SK-N-SH treated with all-trans-retinoic acid at 6 μM for 48 hours (cell line): ENCODE measurements around the gene PTDSS2.

ENCODE experiments used
- ATAC-seq: fragments of 200-7000 bp; cut with Tn5 transposase; 3 replicates; pipeline ENCODE4 v1.9.1; 2020; ENCODE audit warnings: mild to moderate bottlenecking, moderate library complexity
- ARNTL ChIP-seq: fragments of 450-650 bp; formaldehyde crosslinking; IDR thresholded peaks from 2 replicates; pipeline ENCODE4 v1.5.0; 2020; ENCODE audit warnings: low read depth, mild to moderate bottlenecking, moderate library complexity, borderline replicate concordance
- BACH2 ChIP-seq: fragments of 250-450 bp; sonication (Bioruptor Pico); IDR thresholded peaks from 2 replicates; pipeline ENCODE4 v1.9.0; 2021; ENCODE audit warnings: mild to moderate bottlenecking, borderline replicate concordance
- CSDC2 ChIP-seq: fragments of 250-450 bp; sonication (Bioruptor Pico); IDR thresholded peaks from 2 replicates; pipeline ENCODE4 v1.5.0; 2020; ENCODE audit warnings: mild to moderate bottlenecking, moderate library complexity
- CSRNP3 ChIP-seq: fragments of 250-450 bp; sonication (Bioruptor Pico); IDR thresholded peaks from 2 replicates; pipeline ENCODE4 v1.5.1; 2021; ENCODE audit warnings: mild to moderate bottlenecking, moderate library complexity
- ESRRG ChIP-seq: fragments of 250-450 bp; sonication (Bioruptor Pico); IDR thresholded peaks from 2 replicates; pipeline ENCODE4 v1.6.1; 2021; ENCODE audit warnings: mild to moderate bottlenecking
- GLIS3 ChIP-seq: fragments of 250-450 bp; sonication (Bioruptor Pico); IDR thresholded peaks from 2 replicates; pipeline ENCODE4 v1.5.0; 2020; ENCODE audit warnings: mild to moderate bottlenecking, moderate library complexity
- ISL1 ChIP-seq: fragments of 250-450 bp; sonication (Bioruptor Pico); IDR thresholded peaks from 2 replicates; pipeline ENCODE4 v2.1.2; 2022; ENCODE audit warnings: mild to moderate bottlenecking, moderate library complexity
- OSR1 ChIP-seq: fragments of 250-450 bp; sonication (Bioruptor Pico); IDR thresholded peaks from 2 replicates; pipeline ENCODE4 v1.8.0; 2022; ENCODE audit warnings: moderate library complexity, mild to moderate bottlenecking, inconsistent platforms
- PATZ1 ChIP-seq: fragments of 250-450 bp; sonication (Bioruptor Pico); IDR thresholded peaks from 2 replicates; pipeline ENCODE4 v1.8.0; 2020; ENCODE audit warnings: mild to moderate bottlenecking, moderate library complexity, borderline replicate concordance
- PPARA ChIP-seq: fragments of 250-450 bp; sonication (Bioruptor Pico); IDR thresholded peaks from 2 replicates; pipeline ENCODE4 v1.5.0; 2020; ENCODE audit warnings: mild to moderate bottlenecking, borderline replicate concordance
- SNAI2 ChIP-seq: fragments of 250-450 bp; sonication (Bioruptor Pico); IDR thresholded peaks from 2 replicates; pipeline ENCODE4 v1.5.0; 2020; ENCODE audit warnings: mild to moderate bottlenecking, moderate library complexity
- TCF4 ChIP-seq: fragments of 250-450 bp; sonication (Bioruptor Pico); IDR thresholded peaks from 2 replicates; pipeline ENCODE4 v1.8.0; 2021; ENCODE audit warnings: mild to moderate bottlenecking, moderate library complexity, borderline replicate concordance
- TOX ChIP-seq: fragments of 250-450 bp; sonication (Bioruptor Pico); IDR thresholded peaks from 2 replicates; pipeline ENCODE4 v1.8.0; 2021; ENCODE audit warnings: mild to moderate bottlenecking, moderate library complexity, borderline replicate concordance
- TSHZ2 ChIP-seq: fragments of 250-450 bp; sonication (Bioruptor Pico); IDR thresholded peaks from 2 replicates; pipeline ENCODE4 v1.5.0; 2020; ENCODE audit warnings: mild to moderate bottlenecking, moderate library complexity
- ZFP30 ChIP-seq: fragments of 450-650 bp; formaldehyde crosslinking; IDR thresholded peaks from 2 replicates; pipeline ENCODE4 v1.5.0; 2022; ENCODE audit warnings: mild to moderate bottlenecking, moderate library complexity
- ZNF70 ChIP-seq: fragments of 450-650 bp; formaldehyde crosslinking; IDR thresholded peaks from 2 replicates; pipeline ENCODE4 v1.5.0; 2020; ENCODE audit warnings: mild to moderate bottlenecking, moderate library complexity
- ZNF8 ChIP-seq: fragments of 450-650 bp; formaldehyde crosslinking; IDR thresholded peaks from 2 replicates; pipeline ENCODE4 v1.5.0; 2020; ENCODE audit warnings: mild to moderate bottlenecking, moderate library complexity

The PTDSS2 gene

GRCh38 chr11:405954-406795 lies 43.9 kb upstream of the PTDSS2 start:
- peak; percentile 4; the same call in 1 of the 3 replicates for ATAC-seq
- TF ChIP-seq OSR1 (CRISPR knock-in tag) (no peak), ZNF8 (CRISPR knock-in tag) (no peak), TSHZ2 (CRISPR knock-in tag) (no peak), BACH2 (CRISPR knock-in tag) (no peak), PPARA (no peak), TOX (CRISPR knock-in tag) (no peak), ESRRG (CRISPR knock-in tag) (no peak), PATZ1 (no peak), ZNF70 (CRISPR knock-in tag) (no peak), CSRNP3 (CRISPR knock-in tag) (no peak), ZFP30 (CRISPR knock-in tag) (no peak), CSDC2 (CRISPR knock-in tag) (no peak), SNAI2 (no peak), ISL1 (CRISPR knock-in tag) (no peak), ARNTL (CRISPR knock-in tag) (no peak)
- TF ChIP-seq, all 23 proteins: peak for 0

GRCh38 chr11:406796-407650 lies 43.1 kb upstream of the PTDSS2 start:
- TF ChIP-seq TCF4 (no peak), PATZ1 (no peak)
- peak; percentile 72 for ATAC-seq

- TF ChIP-seq GLIS3 (no peak), ZNF8 (CRISPR knock-in tag) (no peak), TSHZ2 (CRISPR knock-in tag) (no peak), OSR1 (CRISPR knock-in tag) (no peak), CSDC2 (CRISPR knock-in tag) (no peak)
- ATAC-seq: no peak
These were observed 42.4 kb upstream of the PTDSS2 start for GRCh38 chr11:407651-408123.
